ENCODE results near the gene SPART. TPM values are rescaled to one million over a fixed set of nuclear protein-coding genes. Genes with fewer than 3 reads are reported as not detected.

SPART gene
- total and polyA plus RNA-seq, 12 donors: 15.9 to 49.8 (median 37.4) TPM

DNA sequence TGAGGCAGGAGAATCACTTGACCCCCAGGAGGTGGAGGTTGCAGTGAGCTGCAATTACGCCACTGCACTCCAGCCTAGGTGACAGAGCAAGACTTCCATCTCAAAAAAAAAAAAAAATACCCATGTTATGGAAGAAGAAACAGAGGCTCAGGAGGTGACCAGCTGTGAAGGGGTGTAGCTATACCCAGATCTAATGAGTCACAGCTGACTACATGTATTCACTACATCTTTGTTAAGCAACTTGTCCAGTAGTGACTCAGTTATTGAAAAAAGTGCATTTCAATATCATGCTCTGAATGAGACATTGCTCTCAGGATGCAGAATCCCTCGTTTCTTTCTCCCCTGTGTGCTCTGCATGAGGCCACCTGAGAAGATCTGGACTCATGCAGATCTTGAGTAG is 16.1 kb upstream of the SPART start:
- 65 to 85% methylated on average over 2 of the region's 2 CpGs for WGBS, 2 donors
- Histone ChIP-seq H3K27ac (no peak overlapping the region), H3K4me3 (no peak overlapping the region), H3K4me1 (peaks cover 0 to 11% (median 0%) of the 10 kb centered on the region in 9 donors), H3K36me3 (no peaks in the 10 kb centered on the region), H3K27me3 (no peaks in the 10 kb centered on the region), H3K9me3 (no peaks in the 10 kb centered on the region)
- intact Hi-C loops (cut with DNase I): no loop called here
- peak in 2 of 8 donors; percentile 27 to 92 for ATAC-seq
- TF ChIP-seq, protein P1, sequence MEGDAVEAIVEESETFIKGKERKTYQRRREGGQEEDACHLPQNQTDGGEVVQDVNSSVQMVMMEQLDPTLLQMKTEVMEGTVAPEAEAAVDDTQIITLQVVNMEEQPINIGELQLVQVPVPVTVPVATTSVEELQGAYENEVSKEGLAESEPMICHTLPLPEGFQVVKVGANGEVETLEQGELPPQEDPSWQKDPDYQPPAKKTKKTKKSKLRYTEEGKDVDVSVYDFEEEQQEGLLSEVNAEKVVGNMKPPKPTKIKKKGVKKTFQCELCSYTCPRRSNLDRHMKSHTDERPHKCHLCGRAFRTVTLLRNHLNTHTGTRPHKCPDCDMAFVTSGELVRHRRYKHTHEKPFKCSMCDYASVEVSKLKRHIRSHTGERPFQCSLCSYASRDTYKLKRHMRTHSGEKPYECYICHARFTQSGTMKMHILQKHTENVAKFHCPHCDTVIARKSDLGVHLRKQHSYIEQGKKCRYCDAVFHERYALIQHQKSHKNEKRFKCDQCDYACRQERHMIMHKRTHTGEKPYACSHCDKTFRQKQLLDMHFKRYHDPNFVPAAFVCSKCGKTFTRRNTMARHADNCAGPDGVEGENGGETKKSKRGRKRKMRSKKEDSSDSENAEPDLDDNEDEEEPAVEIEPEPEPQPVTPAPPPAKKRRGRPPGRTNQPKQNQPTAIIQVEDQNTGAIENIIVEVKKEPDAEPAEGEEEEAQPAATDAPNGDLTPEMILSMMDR (IDR thresholded peaks at IDR 0.05): no peak
- no peak for DNase-seq

DNA sequence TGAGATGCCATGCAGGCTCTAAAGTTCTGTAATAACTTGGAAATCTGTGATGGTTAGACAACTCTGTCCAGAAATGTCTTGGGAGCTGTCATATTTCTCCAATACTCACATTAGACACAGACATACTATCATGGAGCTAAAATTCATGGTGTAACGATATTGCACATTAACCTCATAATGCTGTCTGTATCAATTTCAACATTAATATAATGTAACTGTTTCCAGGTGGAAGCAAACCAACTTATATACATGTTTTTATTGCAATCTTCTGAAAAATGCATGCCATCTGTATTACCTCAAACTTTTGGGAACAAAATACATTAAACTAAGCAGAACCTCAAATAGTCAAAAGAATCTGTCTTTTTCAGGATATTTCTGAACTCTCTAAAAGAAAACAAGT is 14.7 kb upstream of the SPART start:
- Histone ChIP-seq H3K4me1 (peaks cover 0 to 13% (median 0%) of the 10 kb centered on the region in 9 donors), H3K9me3 (no peaks in the 10 kb centered on the region), H3K27me3 (no peaks in the 10 kb centered on the region), H3K27ac (no peak overlapping the region), H3K36me3 (no peaks in the 10 kb centered on the region), H3K4me3 (no peak overlapping the region)
- intact Hi-C loops (cut with DNase I): no loop called here
- ATAC-seq: no peak
- WGBS, 2 donors: 76 to 89% methylated on average over 1 of the region's 1 CpG
- DNase-seq: no peak
- TF ChIP-seq, protein P1 (IDR thresholded peaks at IDR 0.05): no peak

DNA sequence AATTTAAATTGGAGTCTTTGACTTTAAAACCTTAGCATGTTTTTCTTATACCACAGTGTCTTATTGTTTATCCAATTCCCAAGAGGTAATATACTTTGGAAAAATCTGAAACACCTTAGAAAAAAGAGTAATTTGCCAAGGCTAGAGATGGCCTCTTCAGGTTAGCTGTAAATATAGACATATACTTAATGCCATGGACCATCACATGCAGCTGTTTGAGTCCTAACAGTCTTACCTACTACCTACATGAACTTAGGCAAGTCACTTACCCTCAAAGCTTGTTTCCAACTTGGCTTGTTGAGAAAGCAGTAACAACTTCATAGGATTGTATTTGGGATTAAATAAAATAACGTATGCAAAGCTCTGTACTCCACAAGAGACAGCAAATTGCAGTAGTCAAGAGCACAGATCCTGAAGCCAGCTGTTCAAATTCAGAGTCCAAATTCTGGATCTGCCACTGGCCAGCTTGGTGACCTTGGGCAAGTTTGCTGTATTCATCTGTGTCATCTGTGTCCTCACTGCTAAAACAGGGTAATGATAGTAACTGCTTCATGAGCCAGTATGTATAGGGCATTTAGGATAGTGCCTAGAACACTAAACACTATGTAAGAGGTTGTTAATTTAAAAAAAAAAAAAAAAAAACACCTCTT is 13.2 kb upstream of the SPART start:
- H3K4me3 ChIP-seq: no peak overlapping the region
- H3K4me1 ChIP-seq: peaks cover 0 to 13% (median 0%) of the 10 kb centered on the region in 9 donors
- H3K27ac ChIP-seq: no peak overlapping the region
- intact Hi-C loops (cut with DNase I): no loop called here
- no peaks in the 10 kb centered on the region for H3K27me3 ChIP-seq
- DNase-seq: no peak
- 82 to 88% methylated on average over 1 of the region's 1 CpG for WGBS, 2 donors
- no peaks in the 10 kb centered on the region for H3K36me3 ChIP-seq
- no peak for ATAC-seq
- H3K9me3 ChIP-seq: no peaks in the 10 kb centered on the region
- TF ChIP-seq, protein P1 (IDR thresholded peaks at IDR 0.05): no peak

DNA sequence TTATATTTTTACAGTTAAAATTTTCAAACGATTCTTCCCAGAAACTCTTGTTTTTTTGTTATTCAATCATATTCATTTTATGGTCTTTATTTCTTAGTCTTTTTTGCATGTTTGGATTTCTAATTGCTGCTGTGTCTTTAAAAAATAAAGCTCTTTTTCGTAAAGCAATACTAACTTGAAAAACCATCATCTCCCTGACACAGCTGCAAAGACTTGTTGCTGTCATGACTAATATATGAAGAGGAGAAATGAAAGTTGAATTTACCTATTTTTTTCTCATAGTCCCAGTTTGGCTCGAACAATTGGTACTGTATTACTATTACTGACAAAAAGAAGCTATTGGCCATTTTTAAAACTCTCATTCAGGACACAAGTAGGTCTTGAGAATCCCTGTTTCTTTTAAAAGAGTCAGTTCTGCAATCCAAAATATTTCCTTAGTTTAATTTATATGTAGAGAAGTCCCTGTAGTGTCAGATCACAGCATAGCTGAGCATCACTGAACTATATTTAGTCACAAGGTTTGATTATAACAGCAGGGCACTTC is 12.1 kb upstream of the SPART start:
- intact Hi-C loops (cut with DNase I): no loop called here
- ATAC-seq (no peak), DNase-seq (no peak)
- no peak overlapping the region for H3K27ac ChIP-seq
- H3K9me3 ChIP-seq: no peaks in the 10 kb centered on the region
- H3K4me1 ChIP-seq: peaks cover 0 to 13% (median 0%) of the 10 kb centered on the region in 9 donors
- no peaks in the 10 kb centered on the region for H3K27me3 ChIP-seq
- no peaks in the 10 kb centered on the region for H3K36me3 ChIP-seq
- 77% methylated on average over 3 of the region's 3 CpGs for WGBS, 2 donors
- H3K4me3 ChIP-seq: no peak overlapping the region
- TF ChIP-seq, protein P1 (IDR thresholded peaks at IDR 0.05): no peak

Data from heart right ventricle (tissue), 16 donors.